A549 (cell line): ENCODE measurements around the gene RAPGEF4.

Experiments
- CHD4 ChIP-seq: fragments of 200-600 bp; sonication (generic); IDR thresholded peaks from 2 replicates; pipeline ENCODE4 v1.6.1; 2016; ENCODE audit warnings: antibody characterized with exemption, mild to moderate bottlenecking, borderline replicate concordance
- EP300 ChIP-seq, 2 experiments: fragments of >200 bp; sonication (Bioruptor Twin); formaldehyde crosslinking; IDR thresholded peaks; 2 replicates in 1 of 2; 3 replicates in 1 of 2; pipeline ENCODE4 v1.6.1; 2016 to 2017
- ESRRA ChIP-seq: fragments of 150-350 bp; IDR thresholded peaks from 2 replicates; pipeline ENCODE4 v1.6.1; 2014; ENCODE audit warnings: mild to moderate bottlenecking, low read length, borderline replicate concordance
- FOSL2 ChIP-seq, 2 experiments: fragments of 450-650 bp in 1 of 2; fragments of >200 bp in 1 of 2; sonication (Bioruptor Twin) in 1 of 2; formaldehyde crosslinking; IDR thresholded peaks; 2 replicates each; pipeline versions ENCODE4 v1.5.0 to v1.6.1; 2016 to 2020; ENCODE audit warnings: mild to moderate bottlenecking in 1 of 2, moderate library complexity in 1 of 2
- JUN ChIP-seq, 2 experiments: fragments of >200 bp; sonication (Bioruptor Twin); formaldehyde crosslinking; IDR thresholded peaks; 2 replicates in 1 of 2; 3 replicates in 1 of 2; pipeline ENCODE4 v1.6.1; 2016 to 2017
- KDM5A ChIP-seq: fragments of 200-600 bp; sonication (generic); IDR thresholded peaks from 2 replicates; pipeline ENCODE4 v1.6.1; 2016; ENCODE audit warnings: antibody characterized with exemption, mild to moderate bottlenecking
- RAD21 ChIP-seq, 2 experiments: fragments of >200 bp in 1 of 2; sonication (Bioruptor Twin) in 1 of 2; formaldehyde crosslinking in 1 of 2; IDR thresholded peaks in 1 of 2; conservative IDR thresholded peaks in 1 of 2; 2 replicates in 1 of 2; 3 replicates in 1 of 2; pipeline ENCODE4 v1.6.1; 2012 to 2018; ENCODE audit warnings: inconsistent platforms in 1 of 2
- REST ChIP-seq: fragments of 200-600 bp; sonication (generic); IDR thresholded peaks from 2 replicates; pipeline ENCODE4 v1.6.1; 2016; ENCODE audit warnings: antibody characterized with exemption, mild to moderate bottlenecking, moderate library complexity
- RFX5 ChIP-seq: fragments of 450-650 bp; IDR thresholded peaks from 2 replicates; pipeline ENCODE4 v1.7.1; 2014; ENCODE audit warnings: antibody characterized with exemption, mild to moderate bottlenecking, moderate library complexity
- TF ChIP-seq, protein P1 (sequence below): fragments of >200 bp; sonication (Bioruptor Twin); formaldehyde crosslinking; IDR thresholded peaks from 3 replicates; pipeline ENCODE4 v1.5.1; 2016
- TF ChIP-seq, protein P2 (sequence below): IDR thresholded peaks from 2 replicates; pipeline ENCODE4 v1.6.1; 2012; ENCODE audit warnings: low read depth, borderline replicate concordance

GRCh38 chr2:172782506-172783164 is 47.0 kb downstream of the RAPGEF4 start:
- TF ChIP-seq FOSL2 (IDR thresholded peaks at IDR 0.05) (no peak), FOSL2 (CRISPR knock-in tag; IDR thresholded peaks at IDR 0.05) (no peak), RAD21 (conservative IDR thresholded peaks at IDR 0.05 in 1 of 2, IDR thresholded peaks at IDR 0.05 in 1 of 2) (no peak), EP300 (IDR thresholded peaks at IDR 0.05) (no peak), CHD4 (no peak), RFX5 (no peak), REST (no peak), ESRRA (no peak), JUN (IDR thresholded peaks at IDR 0.05) (no peak), KDM5A (no peak)
- TF ChIP-seq, protein P1, sequence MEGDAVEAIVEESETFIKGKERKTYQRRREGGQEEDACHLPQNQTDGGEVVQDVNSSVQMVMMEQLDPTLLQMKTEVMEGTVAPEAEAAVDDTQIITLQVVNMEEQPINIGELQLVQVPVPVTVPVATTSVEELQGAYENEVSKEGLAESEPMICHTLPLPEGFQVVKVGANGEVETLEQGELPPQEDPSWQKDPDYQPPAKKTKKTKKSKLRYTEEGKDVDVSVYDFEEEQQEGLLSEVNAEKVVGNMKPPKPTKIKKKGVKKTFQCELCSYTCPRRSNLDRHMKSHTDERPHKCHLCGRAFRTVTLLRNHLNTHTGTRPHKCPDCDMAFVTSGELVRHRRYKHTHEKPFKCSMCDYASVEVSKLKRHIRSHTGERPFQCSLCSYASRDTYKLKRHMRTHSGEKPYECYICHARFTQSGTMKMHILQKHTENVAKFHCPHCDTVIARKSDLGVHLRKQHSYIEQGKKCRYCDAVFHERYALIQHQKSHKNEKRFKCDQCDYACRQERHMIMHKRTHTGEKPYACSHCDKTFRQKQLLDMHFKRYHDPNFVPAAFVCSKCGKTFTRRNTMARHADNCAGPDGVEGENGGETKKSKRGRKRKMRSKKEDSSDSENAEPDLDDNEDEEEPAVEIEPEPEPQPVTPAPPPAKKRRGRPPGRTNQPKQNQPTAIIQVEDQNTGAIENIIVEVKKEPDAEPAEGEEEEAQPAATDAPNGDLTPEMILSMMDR: no peak
- TF ChIP-seq, protein P2, sequence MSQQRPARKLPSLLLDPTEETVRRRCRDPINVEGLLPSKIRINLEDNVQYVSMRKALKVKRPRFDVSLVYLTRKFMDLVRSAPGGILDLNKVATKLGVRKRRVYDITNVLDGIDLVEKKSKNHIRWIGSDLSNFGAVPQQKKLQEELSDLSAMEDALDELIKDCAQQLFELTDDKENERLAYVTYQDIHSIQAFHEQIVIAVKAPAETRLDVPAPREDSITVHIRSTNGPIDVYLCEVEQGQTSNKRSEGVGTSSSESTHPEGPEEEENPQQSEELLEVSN: no peak
